ENCODE data around the gene PKMYT1.
"Not testable (repeated sequence)": the region's sequence is repeated elsewhere in the genome, so short reads cannot be mapped to it uniquely, and the experiment has no call there.

Gene PKMYT1

GRCh38 chr16:2960183-2961010 is 19.8 kb downstream of the PKMYT1 start:
- no peak for DNase-seq (ENCODE audit: low spot score)

GRCh38 chr16:2959206-2959605 is 21.0 kb downstream of the PKMYT1 start:
- no peak for DNase-seq (ENCODE audit: low spot score)

GRCh38 chr16:2956579-2956956 is 23.7 kb downstream of the PKMYT1 start:
- no peak for DNase-seq (ENCODE audit: low spot score)

GRCh38 chr16:2955779-2956578 is 24.3 kb downstream of the PKMYT1 start:
- no peak for DNase-seq (ENCODE audit: low spot score)

GRCh38 chr16:2955438-2955778 is 24.8 kb downstream of the PKMYT1 start:
- no peak for DNase-seq (ENCODE audit: low spot score)

GRCh38 chr16:2954656-2955381 is 25.4 kb downstream of the PKMYT1 start:
- no peak for DNase-seq (ENCODE audit: low spot score)

GRCh38 chr16:2953706-2954627 is 26.3 kb downstream of the PKMYT1 start:
- peak; percentile 70 for DNase-seq (ENCODE audit: low spot score)

GRCh38 chr16:2952679-2953078 is 27.6 kb downstream of the PKMYT1 start:
- DNase-seq (ENCODE audit: low spot score), result no peak

GRCh38 chr16:2950773-2951172 is 29.5 kb downstream of the PKMYT1 start:
- DNase-seq (ENCODE audit: low spot score), result no peak

GRCh38 chr16:2950353-2950724 is 29.9 kb downstream of the PKMYT1 start:
- DNase-seq (ENCODE audit: low spot score), result no peak

- DNase-seq (ENCODE audit: low spot score), result no peak
Measured at GRCh38 chr16:2949705-2950352, 30.4 kb downstream of the PKMYT1 start.

GRCh38 chr16:2948807-2949704 is 31.2 kb downstream of the PKMYT1 start:
- no peak for DNase-seq (ENCODE audit: low spot score)

GRCh38 chr16:2946649-2947048 is 33.6 kb downstream of the PKMYT1 start:
- DNase-seq (ENCODE audit: low spot score), result no peak

GRCh38 chr16:2943716-2944115 is 36.5 kb downstream of the PKMYT1 start:
- DNase-seq (ENCODE audit: low spot score), result not testable (repeated sequence)

GRCh38 chr16:2942045-2942444 is 38.2 kb downstream of the PKMYT1 start:
- DNase-seq (ENCODE audit: low spot score), result no peak

- no peak for DNase-seq (ENCODE audit: low spot score)
Measured at GRCh38 chr16:2939968-2940367, 40.3 kb downstream of the PKMYT1 start.

GRCh38 chr16:2938206-2938605 is 42.0 kb downstream of the PKMYT1 start:
- no peak for DNase-seq (ENCODE audit: low spot score)

GRCh38 chr16:2937170-2937569 is 43.1 kb downstream of the PKMYT1 start:
- no peak for DNase-seq (ENCODE audit: low spot score)

GRCh38 chr16:2936436-2937011 is 43.7 kb downstream of the PKMYT1 start:
- no peak for DNase-seq (ENCODE audit: low spot score)

- DNase-seq (ENCODE audit: low spot score), result no peak
Measured at GRCh38 chr16:2934450-2934849, 45.8 kb downstream of the PKMYT1 start.

All from D341Med (cell line).